Stimulated activated effector memory CD8-positive, alpha-beta T cell treated with anti-CD3 and anti-CD28 coated beads, Interleukin-12 subunit alpha, Interleukin-12 subunit beta, amount 100 ng/mL, for 72 hours (primary cell): ENCODE data around the gene DCLK1.

Experiments
- ATAC-seq: fragments of 150-1000 bp; cut with Tn5 transposase; 2 replicates; pipeline ENCODE4 v1.10.0; 2021
- DNase-seq, 2 donors: peaks; one replicate each; pipeline ENCODE4 v3.0.0; 2021 to 2022; ENCODE audit warnings: low spot score in 2 of 2
- H3K27ac Mint-ChIP-seq: one replicate; pipeline ENCODE4 v1.8.0; 2022; ENCODE audit warnings: mild to moderate bottlenecking, mixed read lengths
- H3K36me3 Mint-ChIP-seq: one replicate; pipeline ENCODE4 v1.8.0; 2022; ENCODE audit warnings: mild to moderate bottlenecking, mixed read lengths
- H3K4me1 Mint-ChIP-seq: one replicate; pipeline ENCODE4 v1.8.0; 2022; ENCODE audit warnings: mixed read lengths
- H3K4me3 Mint-ChIP-seq: one replicate; pipeline ENCODE4 v1.8.0; 2022; ENCODE audit warnings: mild to moderate bottlenecking, mixed read lengths
- H3K9me3 Mint-ChIP-seq: one replicate; pipeline ENCODE4 v1.8.0; 2022; ENCODE audit warnings: mixed read lengths

The DCLK1 gene

GRCh38 chr13:35833608-35834275, 297.4 kb downstream of the DCLK1 start:
- no peaks in the 10 kb centered on the region for H3K36me3 Mint-ChIP-seq
- ATAC-seq: no peak
- H3K4me3 Mint-ChIP-seq: no peak overlapping the region
- H3K27ac Mint-ChIP-seq: no peak overlapping the region
- H3K9me3 Mint-ChIP-seq: peaks cover 11% of the 10 kb centered on the region
- no peak for DNase-seq
- H3K4me1 Mint-ChIP-seq: no peaks in the 10 kb centered on the region

GRCh38 chr13:35833031-35833430, 298.2 kb downstream of the DCLK1 start:
- H3K4me1 Mint-ChIP-seq: no peaks in the 10 kb centered on the region

GRCh38 chr13:35832551-35832950, 298.6 kb downstream of the DCLK1 start:
- H3K9me3 Mint-ChIP-seq: peaks cover 11% of the 10 kb centered on the region
- H3K4me1 Mint-ChIP-seq: no peaks in the 10 kb centered on the region
- no peak overlapping the region for H3K4me3 Mint-ChIP-seq
- H3K36me3 Mint-ChIP-seq: no peaks in the 10 kb centered on the region
- DNase-seq: no peak
- ATAC-seq: no peak
- no peak overlapping the region for H3K27ac Mint-ChIP-seq

More at GRCh38 chr13:35833031-35833430, 298.2 kb downstream of the DCLK1 start:
- Mint-ChIP-seq H3K27ac (no peak overlapping the region), H3K9me3 (peaks cover 11% of the 10 kb centered on the region), H3K36me3 (no peaks in the 10 kb centered on the region), H3K4me3 (no peak overlapping the region)
- DNase-seq: no peak
- no peak for ATAC-seq

GRCh38 chr13:35830850-35831450, 300.2 kb downstream of the DCLK1 start:
- no peak overlapping the region for H3K27ac Mint-ChIP-seq
- no peaks in the 10 kb centered on the region for H3K36me3 Mint-ChIP-seq
- H3K4me3 Mint-ChIP-seq: no peak overlapping the region
- ATAC-seq (no peak), DNase-seq (no peak)
- peaks cover 10% of the 10 kb centered on the region for H3K9me3 Mint-ChIP-seq
- H3K4me1 Mint-ChIP-seq: no peaks in the 10 kb centered on the region

GRCh38 chr13:35826626-35827254, 304.4 kb downstream of the DCLK1 start:
- no peak for DNase-seq

GRCh38 chr13:35824825-35825224, 306.4 kb downstream of the DCLK1 start:
- Mint-ChIP-seq H3K9me3 (peaks cover 8% of the 10 kb centered on the region), H3K36me3 (no peaks in the 10 kb centered on the region), H3K4me3 (no peak overlapping the region), H3K27ac (no peak overlapping the region), H3K4me1 (no peaks in the 10 kb centered on the region)
- ATAC-seq (no peak), DNase-seq (no peak)

More at GRCh38 chr13:35826626-35827254, 304.4 kb downstream of the DCLK1 start:
- H3K9me3 Mint-ChIP-seq: peaks cover 8% of the 10 kb centered on the region
- no peak overlapping the region for H3K27ac Mint-ChIP-seq
- no peaks in the 10 kb centered on the region for H3K4me1 Mint-ChIP-seq
- no peaks in the 10 kb centered on the region for H3K36me3 Mint-ChIP-seq
- no peak overlapping the region for H3K4me3 Mint-ChIP-seq
- no peak for ATAC-seq

GRCh38 chr13:35824395-35824794, 306.8 kb downstream of the DCLK1 start:
- no peak overlapping the region for H3K4me3 Mint-ChIP-seq
- H3K4me1 Mint-ChIP-seq: no peaks in the 10 kb centered on the region
- H3K27ac Mint-ChIP-seq: no peak overlapping the region
- peaks cover 6% of the 10 kb centered on the region for H3K9me3 Mint-ChIP-seq
- H3K36me3 Mint-ChIP-seq: no peaks in the 10 kb centered on the region
- DNase-seq (no peak), ATAC-seq (no peak)

GRCh38 chr13:35822666-35823065, 308.5 kb downstream of the DCLK1 start:
- ATAC-seq: no peak
- Mint-ChIP-seq H3K4me1 (no peaks in the 10 kb centered on the region), H3K36me3 (no peaks in the 10 kb centered on the region), H3K4me3 (no peak overlapping the region), H3K27ac (no peak overlapping the region), H3K9me3 (peaks cover 6% of the 10 kb centered on the region)
- DNase-seq: no peak

GRCh38 chr13:35818633-35819067, 312.5 kb downstream of the DCLK1 start:
- Mint-ChIP-seq H3K27ac (no peak overlapping the region), H3K36me3 (no peaks in the 10 kb centered on the region), H3K4me3 (no peak overlapping the region), H3K4me1 (no peaks in the 10 kb centered on the region), H3K9me3 (no peaks in the 10 kb centered on the region)
- DNase-seq (no peak), ATAC-seq (no peak)

- Mint-ChIP-seq H3K9me3 (no peaks in the 10 kb centered on the region), H3K27ac (no peak overlapping the region), H3K36me3 (no peaks in the 10 kb centered on the region), H3K4me3 (no peak overlapping the region), H3K4me1 (no peaks in the 10 kb centered on the region)
- ATAC-seq (no peak), DNase-seq (no peak)
These were observed 313.3 kb downstream of the DCLK1 start for GRCh38 chr13:35817642-35818607.

GRCh38 chr13:35814605-35815011, 316.6 kb downstream of the DCLK1 start:
- Mint-ChIP-seq H3K4me1 (no peaks in the 10 kb centered on the region), H3K27ac (no peak overlapping the region), H3K36me3 (no peaks in the 10 kb centered on the region), H3K4me3 (no peak overlapping the region), H3K9me3 (no peaks in the 10 kb centered on the region)
- no peak for DNase-seq
- ATAC-seq: no peak

GRCh38 chr13:35812736-35813135, 318.4 kb downstream of the DCLK1 start:
- no peaks in the 10 kb centered on the region for H3K4me1 Mint-ChIP-seq
- ATAC-seq: no peak

GRCh38 chr13:35810321-35810720, 320.9 kb downstream of the DCLK1 start:
- Mint-ChIP-seq H3K4me3 (no peak overlapping the region), H3K36me3 (no peaks in the 10 kb centered on the region), H3K9me3 (peaks cover 13% of the 10 kb centered on the region), H3K27ac (no peak overlapping the region), H3K4me1 (no peaks in the 10 kb centered on the region)
- DNase-seq (no peak), ATAC-seq (no peak)

More at GRCh38 chr13:35812736-35813135, 318.4 kb downstream of the DCLK1 start:
- Mint-ChIP-seq H3K27ac (no peak overlapping the region), H3K36me3 (no peaks in the 10 kb centered on the region), H3K4me3 (no peak overlapping the region), H3K9me3 (peaks cover 8% of the 10 kb centered on the region)
- no peak for DNase-seq

GRCh38 chr13:35808846-35809245, 322.3 kb downstream of the DCLK1 start:
- Mint-ChIP-seq H3K36me3 (no peaks in the 10 kb centered on the region), H3K9me3 (peaks cover 13% of the 10 kb centered on the region), H3K27ac (no peak overlapping the region), H3K4me1 (no peaks in the 10 kb centered on the region), H3K4me3 (no peak overlapping the region)
- DNase-seq: no peak
- no peak for ATAC-seq

- Mint-ChIP-seq H3K27ac (no peak overlapping the region), H3K9me3 (peaks cover 13% of the 10 kb centered on the region), H3K4me3 (no peak overlapping the region), H3K4me1 (no peaks in the 10 kb centered on the region), H3K36me3 (no peaks in the 10 kb centered on the region)
- no peak for ATAC-seq
- DNase-seq: no peak
These were observed 326.3 kb downstream of the DCLK1 start for GRCh38 chr13:35804901-35805300.
